SK-N-MC (cell line): ENCODE results near the gene DAB1.
A peak's percentile ranks its signal among the peaks of the same experiment; 100 is the strongest.

Source experiments
- DNase-seq: peaks from one replicate; pipeline ENCODE4 v3.0.0-alpha.2; 2011; ENCODE audit warnings: low read depth, low spot score
- H3K27ac ChIP-seq: fragments of 200-600 bp; sonication (generic); 2 replicates; pipeline ENCODE4 v1.5.1; 2016; ENCODE audit warnings: mixed run types
- H3K36me3 ChIP-seq: fragments of 200-600 bp; sonication (generic); 2 replicates; pipeline ENCODE4 v1.6.1; 2017; ENCODE audit warnings: antibody characterized with exemption, low read length, mixed read lengths; ENCODE audit not compliant: insufficient read depth
- H3K4me3 ChIP-seq: fragments of 200-600 bp; sonication (generic); 2 replicates; pipeline ENCODE4 v1.5.1; 2016
- H3K9ac ChIP-seq: fragments of 200-600 bp; sonication (generic); 2 replicates; pipeline ENCODE4 v1.8.0; 2017; ENCODE audit warnings: mixed run types, mixed read lengths; ENCODE audit not compliant: insufficient read length
- H3K9me3 ChIP-seq: fragments of 200-600 bp; sonication (generic); 2 replicates; pipeline ENCODE4 v1.6.1; 2017; ENCODE audit warnings: low read depth, mild to moderate bottlenecking, antibody characterized with exemption, low read length, moderate library complexity, mixed read lengths
- EZH2 ChIP-seq: fragments of 200-600 bp; sonication (generic); IDR thresholded peaks from one replicate; pipeline ENCODE4 v1.6.1; 2017; ENCODE audit warnings: antibody characterized with exemption
- FOXP2 ChIP-seq: optimal IDR thresholded peaks from 2 replicates; pipeline ENCODE3; 2011; ENCODE audit warnings: mild to moderate bottlenecking, moderate library complexity; ENCODE audit not compliant: insufficient read depth; ENCODE audit errors: extremely low read length, control extremely low read depth
- POLR2AphosphoS5 ChIP-seq: IDR thresholded peaks from 2 replicates; pipeline ENCODE4 v1.6.1; 2012; ENCODE audit warnings: mild to moderate bottlenecking, low read depth, low read length, borderline replicate concordance

DAB1 gene

GRCh38 chr1:57295326-57295725 is 128.5 kb downstream of the DAB1 start:
- no peaks in the 10 kb centered on the region for H3K9me3 ChIP-seq
- no peak for DNase-seq

GRCh38 chr1:57294177-57294576 is 129.7 kb downstream of the DAB1 start:
- H3K4me3 ChIP-seq, result no peak overlapping the region; the same call in 1 of the 2 replicates
- H3K27ac ChIP-seq, result peak overlapping the region; percentile 62
- DNase-seq, result no peak
- TF ChIP-seq EZH2, result no peak
- no peak for TF ChIP-seq FOXP2
- TF ChIP-seq POLR2AphosphoS5, result no peak
- H3K9me3 ChIP-seq, result no peaks in the 10 kb centered on the region
- no peaks in the 10 kb centered on the region for H3K36me3 ChIP-seq
- peak overlapping the region; percentile 30 for H3K9ac ChIP-seq

More at GRCh38 chr1:57295326-57295725, 128.5 kb downstream of the DAB1 start:
- Histone ChIP-seq H3K27ac (no peak overlapping the region), H3K36me3 (no peaks in the 10 kb centered on the region), H3K9ac (no peak overlapping the region), H3K4me3 (no peak overlapping the region)
- TF ChIP-seq EZH2 (no peak), POLR2AphosphoS5 (no peak), FOXP2 (no peak)

GRCh38 chr1:57293214-57293613 is 130.6 kb downstream of the DAB1 start:
- DNase-seq, result no peak
- TF ChIP-seq EZH2 (no peak), FOXP2 (no peak), POLR2AphosphoS5 (no peak)
- no peaks in the 10 kb centered on the region for H3K9me3 ChIP-seq
- no peak overlapping the region for H3K4me3 ChIP-seq
- H3K36me3 ChIP-seq, result no peaks in the 10 kb centered on the region
- no peak overlapping the region for H3K27ac ChIP-seq
- no peak overlapping the region for H3K9ac ChIP-seq

- H3K9me3 ChIP-seq, result no peaks in the 10 kb centered on the region
- DNase-seq, result no peak
- no peak for TF ChIP-seq POLR2AphosphoS5
- no peak for TF ChIP-seq EZH2
These were observed 134.1 kb downstream of the DAB1 start for GRCh38 chr1:57289781-57290180.

GRCh38 chr1:57285992-57286391 is 137.9 kb downstream of the DAB1 start:
- Histone ChIP-seq H3K9me3 (no peaks in the 10 kb centered on the region), H3K27ac (no peak overlapping the region), H3K9ac (no peak overlapping the region), H3K36me3 (no peaks in the 10 kb centered on the region), H3K4me3 (no peak overlapping the region)
- no peak for DNase-seq
- TF ChIP-seq POLR2AphosphoS5, result no peak
- no peak for TF ChIP-seq FOXP2
- TF ChIP-seq EZH2, result no peak

More at GRCh38 chr1:57289781-57290180, 134.1 kb downstream of the DAB1 start:
- H3K4me3 ChIP-seq, result no peak overlapping the region
- H3K9ac ChIP-seq, result no peak overlapping the region
- H3K36me3 ChIP-seq, result no peaks in the 10 kb centered on the region
- H3K27ac ChIP-seq, result no peak overlapping the region

GRCh38 chr1:57282411-57282810 is 141.4 kb downstream of the DAB1 start:
- DNase-seq, result no peak
- H3K36me3 ChIP-seq, result no peaks in the 10 kb centered on the region
- H3K27ac ChIP-seq, result no peak overlapping the region
- H3K9me3 ChIP-seq, result no peaks in the 10 kb centered on the region
- H3K9ac ChIP-seq, result no peak overlapping the region
- no peak for TF ChIP-seq POLR2AphosphoS5
- no peak overlapping the region for H3K4me3 ChIP-seq

GRCh38 chr1:57281324-57281723 is 142.5 kb downstream of the DAB1 start:
- Histone ChIP-seq H3K9ac (no peak overlapping the region), H3K4me3 (no peak overlapping the region), H3K9me3 (no peaks in the 10 kb centered on the region), H3K27ac (no peak overlapping the region), H3K36me3 (no peaks in the 10 kb centered on the region)
- no peak for TF ChIP-seq POLR2AphosphoS5
- no peak for TF ChIP-seq EZH2
- TF ChIP-seq FOXP2, result no peak
- DNase-seq, result no peak

GRCh38 chr1:57279909-57280666 is 143.8 kb downstream of the DAB1 start:
- Histone ChIP-seq H3K9me3 (no peaks in the 10 kb centered on the region), H3K27ac (no peak overlapping the region), H3K36me3 (no peaks in the 10 kb centered on the region), H3K9ac (no peak overlapping the region), H3K4me3 (no peak overlapping the region)
- DNase-seq, result no peak
- TF ChIP-seq EZH2 (no peak), POLR2AphosphoS5 (no peak), FOXP2 (no peak)

GRCh38 chr1:57278558-57278957 is 145.3 kb downstream of the DAB1 start:
- TF ChIP-seq POLR2AphosphoS5, result no peak
- TF ChIP-seq EZH2, result no peak
- TF ChIP-seq FOXP2, result no peak
- H3K27ac ChIP-seq, result no peak overlapping the region
- no peaks in the 10 kb centered on the region for H3K36me3 ChIP-seq
- no peak overlapping the region for H3K4me3 ChIP-seq
- no peak for DNase-seq
- no peaks in the 10 kb centered on the region for H3K9me3 ChIP-seq
- no peak overlapping the region for H3K9ac ChIP-seq
